Retina (tissue), 1 donor: ENCODE results near the gene STRADA.

Experiments used
- DNase-seq: peaks from one replicate; pipeline ENCODE4 v3.0.0-alpha.2; 2016

STRADA gene

DNA sequence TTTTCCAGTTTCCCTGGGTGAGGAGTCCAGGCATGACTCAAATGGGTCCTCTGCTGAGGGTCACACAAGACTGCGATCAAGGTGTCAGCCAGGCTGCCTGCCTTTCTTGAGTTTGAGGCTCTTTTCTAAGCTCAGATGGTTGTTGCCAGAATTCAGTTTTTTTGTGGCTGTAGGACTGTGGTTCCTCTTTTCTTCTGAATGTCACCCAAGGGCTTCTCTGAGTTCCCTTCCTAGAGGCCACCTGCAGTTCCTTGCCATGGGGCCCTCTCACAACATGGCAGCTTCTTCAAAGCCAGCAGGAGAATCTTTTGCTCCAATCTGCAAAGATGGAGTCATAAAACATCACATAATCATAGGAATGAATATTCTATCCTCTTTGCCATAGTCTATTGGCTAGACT lies 59.2 kb downstream of the STRADA start:
- no peak for DNase-seq

DNA sequence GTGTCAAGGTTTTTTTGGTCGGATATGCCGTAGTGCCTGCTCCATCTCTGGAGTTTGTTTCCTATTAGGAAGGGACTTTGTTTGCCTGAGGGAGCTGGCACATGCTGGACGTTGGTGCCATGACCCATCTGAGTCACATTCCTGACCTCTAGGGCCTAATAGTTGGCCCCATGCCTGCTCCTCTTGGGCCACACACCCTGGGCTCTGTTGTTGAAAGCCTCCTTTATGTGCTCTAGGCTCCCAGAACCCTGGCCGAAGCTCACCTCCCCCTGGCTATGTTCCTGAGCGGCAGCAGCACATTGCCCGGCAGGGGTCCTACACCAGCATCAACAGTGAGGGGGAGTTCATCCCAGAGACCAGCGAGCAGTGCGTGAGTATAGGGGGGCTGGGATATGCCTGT lies 60.1 kb downstream of the STRADA start:
- no peak for DNase-seq

DNA sequence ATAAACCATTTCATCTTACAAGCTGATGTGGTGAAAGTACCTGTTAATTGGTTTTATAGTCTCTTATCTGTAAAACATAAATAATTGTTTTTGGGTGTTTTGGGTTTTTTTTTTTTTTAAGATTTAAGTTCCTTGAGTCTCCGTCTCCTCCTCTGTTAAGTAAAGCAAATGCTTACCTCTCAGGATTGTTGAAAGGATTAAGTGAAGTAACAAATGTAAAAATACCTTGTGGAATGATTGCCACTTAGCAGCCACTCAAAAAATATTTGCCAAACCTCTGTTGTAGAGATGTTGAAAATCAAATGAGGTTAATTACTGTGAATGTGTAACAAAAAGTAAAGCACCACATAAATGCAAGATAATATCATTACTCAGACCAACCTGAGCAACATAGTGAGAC lies 60.9 kb downstream of the STRADA start:
- no peak for DNase-seq

DNA sequence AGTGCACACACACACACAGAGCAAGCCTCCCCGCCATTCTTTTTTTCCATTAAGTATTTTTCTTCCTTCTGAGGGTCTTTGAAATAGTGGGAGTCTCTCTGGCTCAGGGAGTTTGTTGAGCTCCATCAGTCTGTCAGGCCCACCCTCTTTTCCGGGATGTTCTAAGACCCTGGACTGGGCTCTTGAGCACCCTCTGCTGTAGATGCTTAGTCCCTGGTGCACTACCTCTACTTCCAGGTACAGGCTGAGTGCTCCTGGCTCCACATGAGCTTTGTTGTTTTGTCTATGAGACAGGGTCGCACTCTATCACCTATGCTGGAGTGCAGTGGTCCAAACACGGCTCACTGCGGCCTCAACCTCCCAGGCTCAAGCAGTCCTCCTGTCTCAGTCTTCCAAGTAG lies 62.4 kb downstream of the STRADA start:
- DNase-seq = no peak

DNA sequence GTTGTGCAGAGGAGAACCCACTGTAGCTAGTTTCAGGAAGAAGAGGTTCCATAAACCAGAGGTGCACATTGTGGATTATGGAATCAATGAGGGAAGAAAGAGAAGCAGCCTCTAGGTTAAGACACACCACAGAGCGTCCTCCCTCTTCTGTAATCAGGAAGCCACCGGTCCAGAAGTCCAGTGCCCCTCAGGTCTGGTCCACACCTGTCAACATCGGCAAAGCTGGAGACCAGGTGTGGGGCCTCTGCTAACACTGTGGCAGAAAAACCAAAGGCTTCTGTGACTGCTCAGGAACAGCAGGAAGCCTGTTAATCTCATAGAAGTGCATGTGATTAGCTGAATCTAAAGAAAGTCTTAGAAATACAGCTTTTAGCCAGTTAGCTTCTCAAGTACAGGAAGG lies 65.0 kb downstream of the STRADA start:
- DNase-seq = no peak

DNA sequence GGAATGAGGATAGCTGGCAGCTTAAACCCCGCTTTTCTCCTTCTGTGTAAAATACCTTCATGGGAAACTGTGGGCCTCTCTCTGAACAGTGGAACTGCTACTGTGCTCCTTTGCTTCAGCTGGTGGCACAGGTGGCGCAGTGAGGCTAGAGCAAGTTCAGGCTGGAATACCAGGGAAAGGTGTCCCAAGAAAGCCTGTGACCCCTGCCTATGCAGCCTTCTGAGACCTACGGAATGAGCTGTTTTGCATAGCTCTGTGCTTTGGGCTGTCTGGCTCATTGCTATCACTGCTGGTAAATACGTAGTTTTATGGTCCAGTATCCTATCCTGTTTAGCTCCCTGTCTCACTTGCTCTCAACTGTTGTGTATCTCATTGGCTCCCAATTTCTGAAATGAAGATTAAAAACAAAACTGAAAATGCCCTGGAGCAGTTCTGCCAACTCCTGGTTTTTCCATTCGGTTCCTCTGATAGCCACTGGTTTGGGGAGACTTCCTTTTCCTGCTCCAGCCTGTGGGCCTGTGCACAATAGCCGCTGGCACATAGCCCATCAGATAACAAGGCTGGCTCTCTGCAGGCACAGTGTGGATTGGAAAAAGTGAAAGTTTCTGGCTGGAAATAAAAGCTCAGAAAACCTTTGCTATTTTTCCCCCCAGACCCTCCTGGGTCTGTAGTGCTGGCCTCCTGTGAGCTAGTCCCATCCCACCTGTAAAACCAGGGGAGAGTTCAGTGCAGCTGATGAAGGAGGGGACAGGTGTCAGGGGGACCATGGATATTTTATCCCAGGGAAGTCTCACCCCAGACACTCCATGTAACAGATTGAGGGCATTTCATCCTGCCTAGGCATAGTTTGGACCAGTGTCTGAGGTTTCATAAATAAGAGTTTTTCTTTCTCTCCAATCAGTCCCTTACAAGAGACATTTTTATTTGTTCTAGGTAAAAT lies 65.7 kb downstream of the STRADA start:
- no peak for DNase-seq

DNA sequence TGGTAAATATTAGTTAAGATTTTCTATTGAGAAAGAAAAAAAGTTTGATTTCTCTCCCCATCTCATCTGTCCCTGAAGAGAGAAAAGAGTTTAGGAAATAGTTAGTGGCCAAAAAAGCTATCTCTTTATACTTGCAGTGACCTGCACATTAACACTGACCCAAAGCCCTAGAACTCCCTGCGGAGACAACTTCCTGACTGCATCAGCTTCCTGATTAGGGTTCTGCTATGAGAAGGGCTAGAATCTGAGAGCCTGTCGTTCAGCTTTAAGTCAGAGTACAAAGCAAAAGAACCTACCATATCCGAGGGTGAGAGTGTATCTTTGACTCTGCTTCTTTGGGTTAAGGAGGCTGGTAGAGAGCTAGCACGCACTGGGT lies 66.4 kb downstream of the STRADA start:
- DNase-seq = no peak

DNA sequence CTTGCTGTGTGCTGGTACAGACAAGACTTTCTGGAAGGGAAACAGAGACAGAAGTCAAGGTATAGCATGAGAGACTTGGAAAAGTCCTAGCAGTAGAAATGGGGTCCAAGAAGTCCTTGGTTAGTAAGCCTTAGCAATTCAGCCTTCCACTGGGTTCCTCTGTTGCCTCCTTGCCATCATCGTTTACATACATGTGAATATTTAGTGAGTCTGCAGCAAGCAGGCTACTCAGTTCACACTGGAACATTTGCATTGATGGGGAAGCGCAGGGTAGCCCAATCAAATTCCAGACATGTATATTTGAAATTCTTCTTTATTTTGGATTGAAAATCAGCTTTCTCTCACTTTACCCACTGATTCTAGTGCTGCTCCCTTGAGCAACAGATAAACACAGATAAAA lies 68.7 kb downstream of the STRADA start:
- DNase-seq = no peak

DNA sequence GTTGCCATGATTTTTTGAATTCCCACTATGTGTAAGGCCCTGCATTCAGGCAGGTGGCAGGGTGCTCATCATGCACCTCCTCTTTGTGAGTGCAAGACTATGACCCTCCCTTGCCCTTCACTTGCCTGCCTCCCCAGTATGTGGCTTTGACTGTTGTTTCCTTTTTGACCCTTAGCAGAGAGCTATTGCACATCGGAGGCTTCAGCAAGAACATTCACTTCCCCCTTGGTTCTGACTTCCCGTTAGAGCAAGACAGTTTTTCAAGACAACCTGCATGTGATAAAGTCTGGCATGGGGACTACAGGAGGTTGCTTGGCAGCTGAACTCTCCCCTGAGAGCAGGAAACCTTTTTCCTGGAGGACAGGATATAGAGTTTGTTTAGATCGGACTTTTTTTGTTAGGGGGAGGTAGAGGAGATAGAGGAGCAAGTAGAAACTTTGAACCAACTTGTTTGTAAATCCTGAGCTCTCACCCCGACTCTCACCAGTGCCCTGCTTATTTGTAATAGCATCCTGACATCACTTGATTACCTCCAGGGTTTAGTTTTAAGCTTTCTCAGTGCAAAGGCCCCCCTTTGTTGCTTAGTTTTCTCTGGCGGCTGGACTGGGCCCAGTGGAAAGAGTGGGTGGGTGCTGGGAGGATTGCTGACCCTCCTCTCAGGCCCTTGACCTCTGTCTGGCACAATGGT lies 75.9 kb downstream of the STRADA start:
- DNase-seq = no peak

DNA sequence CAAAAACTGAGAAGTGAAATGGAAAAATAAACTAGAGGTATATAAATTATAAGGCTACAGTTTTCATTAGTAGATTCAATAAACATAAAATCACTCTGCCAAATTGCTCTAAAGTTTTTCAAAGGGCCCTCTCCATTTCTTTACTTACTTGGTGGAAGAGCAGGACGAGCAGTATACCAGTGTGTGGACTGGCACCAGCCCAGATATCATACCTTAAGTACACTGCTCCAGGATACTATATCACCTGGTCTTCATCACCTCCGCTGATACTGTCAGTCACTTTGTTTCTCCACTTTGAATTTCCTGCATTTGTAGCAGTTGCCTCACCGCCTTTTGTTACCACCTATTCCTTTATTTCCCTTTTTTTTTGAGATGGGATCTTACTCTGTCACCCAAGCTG lies 81.7 kb downstream of the STRADA start:
- no peak for DNase-seq

DNA sequence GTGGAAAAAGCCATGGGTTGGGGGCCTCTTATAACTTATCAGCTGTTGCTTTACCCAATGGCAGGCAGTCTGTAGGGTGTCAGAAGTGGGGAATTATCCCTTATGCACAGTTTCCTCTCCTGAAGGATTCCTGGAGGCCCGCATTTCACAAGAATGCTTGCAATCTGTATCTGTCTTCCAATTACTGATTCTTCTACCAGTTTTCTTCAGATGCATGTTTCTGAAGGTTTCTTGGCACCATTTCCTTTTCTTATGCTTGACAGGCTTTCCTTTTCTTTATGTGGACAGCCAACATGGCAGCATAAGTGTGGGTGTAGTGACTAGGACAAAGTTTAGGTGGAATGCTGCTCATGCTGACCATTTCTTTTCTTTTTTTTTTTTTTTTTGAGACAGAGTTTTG lies 83.2 kb downstream of the STRADA start:
- DNase-seq = no peak

DNA sequence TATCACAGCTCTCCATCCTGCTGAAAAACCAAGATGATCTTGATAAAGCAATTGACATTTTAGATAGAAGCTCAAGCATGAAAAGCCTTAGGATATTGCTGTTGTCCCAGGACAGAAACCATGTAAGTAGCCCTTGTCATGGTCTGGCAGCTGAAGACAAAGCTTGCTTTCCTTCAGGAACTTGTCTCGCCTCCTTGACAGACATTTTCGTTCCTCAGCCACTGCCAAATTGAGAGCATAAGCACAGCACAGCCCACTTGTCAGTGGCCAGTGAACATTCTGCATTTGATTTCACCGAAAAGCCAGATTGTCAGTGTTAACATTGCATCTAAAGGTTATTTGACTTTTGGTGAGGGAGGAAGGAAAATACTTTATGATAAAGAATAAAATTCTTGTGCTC lies 83.8 kb downstream of the STRADA start:
- no peak for DNase-seq

DNA sequence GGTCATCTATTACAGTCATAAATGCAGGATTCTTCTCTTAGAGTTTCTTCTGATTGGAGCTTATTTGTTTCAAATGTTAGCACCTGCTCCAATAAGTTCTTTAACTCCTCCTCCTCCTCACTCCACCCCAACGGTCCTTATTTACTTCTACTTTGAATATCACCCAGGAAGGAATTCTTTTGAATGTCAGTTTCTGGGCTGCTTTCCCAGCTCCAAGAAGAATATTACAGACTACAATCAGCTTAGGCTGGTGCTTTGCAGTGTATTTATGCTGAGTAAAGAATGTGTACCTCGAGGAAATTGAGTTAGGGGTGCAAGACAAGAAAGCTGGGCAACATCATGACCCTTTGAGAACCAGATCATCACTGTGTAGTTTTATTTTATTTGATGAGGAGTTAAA lies 88.5 kb downstream of the STRADA start:
- DNase-seq = no peak
